ENCODE measurements around the gene FARS2. TPM values are rescaled to one million over a fixed set of nuclear protein-coding genes. Genes with fewer than 3 reads are reported as not detected.
A peak's percentile ranks its signal among the peaks of the same experiment; 100 is the strongest.

FARS2 gene
- total and polyA plus RNA-seq, 2 donors (not counting 1 experiment from before 2014, with no cell fraction given), result 11.0 to 18.5 TPM

DNA sequence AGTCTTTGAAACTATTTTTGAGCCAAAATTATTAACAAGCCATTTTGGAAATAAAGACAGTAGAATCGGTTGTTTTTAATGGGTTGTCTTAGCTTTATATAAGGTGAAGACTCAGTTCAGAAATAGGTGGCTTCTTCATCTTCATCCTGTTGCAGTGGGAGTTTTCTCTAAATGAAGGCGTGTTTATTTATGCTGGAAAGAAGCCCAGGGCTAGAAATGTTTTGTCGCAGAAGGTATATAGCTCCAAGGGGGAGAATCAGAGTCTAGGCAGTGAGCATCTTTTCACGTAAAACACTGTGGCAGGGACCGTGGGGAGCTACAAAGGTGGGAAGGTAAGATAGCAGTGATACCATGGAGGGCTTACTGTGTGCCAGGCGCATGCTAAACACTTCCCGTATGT, 34.3 kb downstream of the FARS2 start:
- Histone ChIP-seq H3K9me3 (ENCODE audit: control insufficient read depth, insufficient read depth, low read depth, low read length) (no peaks in the 10 kb centered on the region), H3K79me2 (ENCODE audit: control insufficient read depth, insufficient read depth, low read length) (no peaks in the 10 kb centered on the region), H3K27me3 (ENCODE audit: control insufficient read depth, insufficient read depth, low read length) (no peaks in the 10 kb centered on the region), H3K9ac (ENCODE audit: insufficient read depth, low read length) (no peak overlapping the region), H2AFZ (ENCODE audit: low read length) (no peak overlapping the region), H3K4me1 (ENCODE audit: control insufficient read depth, extremely low read depth, insufficient read depth, low read length) (no peaks in the 10 kb centered on the region), H3K36me3 (ENCODE audit: control insufficient read depth, insufficient read depth, low read length) (no peaks in the 10 kb centered on the region), H4K20me1 (ENCODE audit: control insufficient read depth, extremely low read depth, insufficient read depth, low read length) (peaks cover 1% of the 10 kb centered on the region), H3K4me2 (ENCODE audit: extremely low read depth, insufficient read depth, low read length) (no peak overlapping the region), H3K27ac (ENCODE audit: insufficient read depth, low read length) (no peak overlapping the region), H3K4me3 (replicated peaks in 1 of 4; ENCODE audit: control extremely low read depth in 1 of 4, insufficient read depth in 1 of 4, low read depth in 3 of 4, low read length in 4 of 4) (no peak overlapping the region)
- peak; percentile 42 to 43 for DNase-seq (ENCODE audit: low read depth in 2 of 2)
- TF ChIP-seq EZH2 (IDR thresholded peaks at IDR 0.05; ENCODE audit: low read length, missing control alignments), result no peak
- TF ChIP-seq, protein P1, sequence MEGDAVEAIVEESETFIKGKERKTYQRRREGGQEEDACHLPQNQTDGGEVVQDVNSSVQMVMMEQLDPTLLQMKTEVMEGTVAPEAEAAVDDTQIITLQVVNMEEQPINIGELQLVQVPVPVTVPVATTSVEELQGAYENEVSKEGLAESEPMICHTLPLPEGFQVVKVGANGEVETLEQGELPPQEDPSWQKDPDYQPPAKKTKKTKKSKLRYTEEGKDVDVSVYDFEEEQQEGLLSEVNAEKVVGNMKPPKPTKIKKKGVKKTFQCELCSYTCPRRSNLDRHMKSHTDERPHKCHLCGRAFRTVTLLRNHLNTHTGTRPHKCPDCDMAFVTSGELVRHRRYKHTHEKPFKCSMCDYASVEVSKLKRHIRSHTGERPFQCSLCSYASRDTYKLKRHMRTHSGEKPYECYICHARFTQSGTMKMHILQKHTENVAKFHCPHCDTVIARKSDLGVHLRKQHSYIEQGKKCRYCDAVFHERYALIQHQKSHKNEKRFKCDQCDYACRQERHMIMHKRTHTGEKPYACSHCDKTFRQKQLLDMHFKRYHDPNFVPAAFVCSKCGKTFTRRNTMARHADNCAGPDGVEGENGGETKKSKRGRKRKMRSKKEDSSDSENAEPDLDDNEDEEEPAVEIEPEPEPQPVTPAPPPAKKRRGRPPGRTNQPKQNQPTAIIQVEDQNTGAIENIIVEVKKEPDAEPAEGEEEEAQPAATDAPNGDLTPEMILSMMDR (conservative IDR thresholded peaks at IDR 0.05 in 1 of 2, IDR thresholded peaks at IDR 0.05 in 1 of 2; ENCODE audit: low read depth in 1 of 2, low read length in 2 of 2), result no peak

DNA sequence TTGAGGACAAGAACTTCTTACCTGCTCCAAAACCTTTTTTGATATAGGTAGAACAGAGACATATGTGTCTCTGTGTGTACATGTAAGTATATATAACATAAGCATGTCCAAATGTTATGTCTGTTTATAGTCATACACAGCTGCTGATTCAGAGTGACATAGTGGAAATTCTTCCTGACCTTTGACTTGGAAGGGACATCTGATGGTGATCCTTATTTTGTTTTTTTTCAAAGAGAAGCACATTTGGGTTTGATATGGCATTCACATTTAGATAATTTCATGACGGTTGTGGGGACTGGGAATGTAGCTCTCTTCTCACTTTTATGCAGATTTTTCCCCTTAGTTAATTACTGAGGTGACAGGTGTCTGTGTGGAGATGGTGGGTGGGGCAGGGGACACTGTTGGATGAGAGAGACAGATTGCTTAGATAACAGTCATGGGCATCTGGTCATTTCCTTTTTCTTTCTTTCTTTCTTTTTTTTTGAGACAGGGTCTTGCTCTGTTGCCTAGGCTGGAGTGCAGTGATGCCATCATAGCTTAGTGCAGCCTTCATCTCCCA, 39.0 kb downstream of the FARS2 start:
- H3K79me2 ChIP-seq (ENCODE audit: control insufficient read depth, insufficient read depth, low read length), result no peaks in the 10 kb centered on the region
- H3K4me3 ChIP-seq (replicated peaks in 1 of 4; ENCODE audit: control extremely low read depth in 1 of 4, insufficient read depth in 1 of 4, low read depth in 3 of 4, low read length in 4 of 4), result no peak overlapping the region
- no peak overlapping the region for H3K9ac ChIP-seq (ENCODE audit: insufficient read depth, low read length)
- no peaks in the 10 kb centered on the region for H3K9me3 ChIP-seq (ENCODE audit: control insufficient read depth, insufficient read depth, low read depth, low read length)
- TF ChIP-seq, protein P1 (conservative IDR thresholded peaks at IDR 0.05 in 1 of 2, IDR thresholded peaks at IDR 0.05 in 1 of 2; ENCODE audit: low read depth in 1 of 2, low read length in 2 of 2), result no peak
- TF ChIP-seq EZH2 (IDR thresholded peaks at IDR 0.05; ENCODE audit: low read length, missing control alignments), result no peak
- no peak overlapping the region for H2AFZ ChIP-seq (ENCODE audit: low read length)
- H3K27ac ChIP-seq (ENCODE audit: insufficient read depth, low read length), result no peak overlapping the region
- no peaks in the 10 kb centered on the region for H4K20me1 ChIP-seq (ENCODE audit: control insufficient read depth, extremely low read depth, insufficient read depth, low read length)
- H3K4me2 ChIP-seq (ENCODE audit: extremely low read depth, insufficient read depth, low read length), result no peak overlapping the region
- no peak for DNase-seq (ENCODE audit: low read depth in 2 of 2)
- H3K36me3 ChIP-seq (ENCODE audit: control insufficient read depth, insufficient read depth, low read length), result no peaks in the 10 kb centered on the region
- no peaks in the 10 kb centered on the region for H3K27me3 ChIP-seq (ENCODE audit: control insufficient read depth, insufficient read depth, low read length)
- H3K4me1 ChIP-seq (ENCODE audit: control insufficient read depth, extremely low read depth, insufficient read depth, low read length), result no peaks in the 10 kb centered on the region

DNA sequence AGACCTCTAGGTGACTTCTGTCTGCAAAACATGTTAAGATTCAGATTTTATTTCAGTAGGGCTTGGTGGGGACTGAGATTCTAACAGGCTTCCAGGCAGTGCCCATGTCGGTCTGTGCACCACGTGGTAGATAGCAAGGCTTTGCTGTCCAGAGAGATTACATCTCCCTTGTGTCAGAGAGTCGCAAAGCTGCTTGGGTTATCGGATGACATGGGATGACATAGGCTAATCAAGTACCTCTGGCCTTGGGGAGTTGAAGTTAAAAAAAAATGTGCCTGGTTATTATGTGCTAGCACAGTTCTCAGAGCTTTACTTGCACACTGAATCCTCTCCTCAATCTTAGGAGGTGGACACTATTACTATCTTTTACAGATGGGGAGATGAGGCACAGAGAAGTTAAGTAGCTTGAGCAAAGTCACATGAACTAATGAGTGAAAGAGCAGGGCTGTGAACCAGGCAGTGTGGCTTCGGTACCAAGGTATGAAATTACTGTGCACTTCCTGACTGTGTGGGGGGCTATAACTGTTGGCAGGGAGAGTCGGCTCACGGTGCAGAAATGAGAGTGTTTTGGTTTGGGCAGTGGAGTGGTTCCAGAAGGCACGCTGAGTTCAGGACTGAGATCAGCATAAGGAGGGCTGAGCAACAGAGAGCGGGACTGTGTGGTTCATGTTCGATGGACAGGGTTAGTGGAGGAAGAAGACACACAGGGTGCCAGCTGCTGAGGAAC, 41.1 kb downstream of the FARS2 start:
- Histone ChIP-seq H3K4me1 (ENCODE audit: control insufficient read depth, extremely low read depth, insufficient read depth, low read length) (no peaks in the 10 kb centered on the region), H3K36me3 (ENCODE audit: control insufficient read depth, insufficient read depth, low read length) (no peaks in the 10 kb centered on the region), H3K9me3 (ENCODE audit: control insufficient read depth, insufficient read depth, low read depth, low read length) (no peaks in the 10 kb centered on the region), H3K4me3 (replicated peaks in 1 of 4; ENCODE audit: control extremely low read depth in 1 of 4, insufficient read depth in 1 of 4, low read depth in 3 of 4, low read length in 4 of 4) (no peak overlapping the region), H3K79me2 (ENCODE audit: control insufficient read depth, insufficient read depth, low read length) (no peaks in the 10 kb centered on the region), H3K27ac (ENCODE audit: insufficient read depth, low read length) (no peak overlapping the region), H3K9ac (ENCODE audit: insufficient read depth, low read length) (no peak overlapping the region), H3K27me3 (ENCODE audit: control insufficient read depth, insufficient read depth, low read length) (no peaks in the 10 kb centered on the region), H2AFZ (ENCODE audit: low read length) (no peak overlapping the region), H3K4me2 (ENCODE audit: extremely low read depth, insufficient read depth, low read length) (no peak overlapping the region), H4K20me1 (ENCODE audit: control insufficient read depth, extremely low read depth, insufficient read depth, low read length) (no peaks in the 10 kb centered on the region)
- DNase-seq (ENCODE audit: low read depth in 2 of 2), result peak in 1 of 2 donors; percentile 5
- TF ChIP-seq, protein P1 (conservative IDR thresholded peaks at IDR 0.05 in 1 of 2, IDR thresholded peaks at IDR 0.05 in 1 of 2; ENCODE audit: low read depth in 1 of 2, low read length in 2 of 2), result no peak
- no peak for TF ChIP-seq EZH2 (IDR thresholded peaks at IDR 0.05; ENCODE audit: low read length, missing control alignments)

All from fibroblast of lung (primary cell).